C4-2B (cell line): ENCODE measurements around the gene GFY.

Source experiments
- H3K27ac ChIP-seq: fragments of 450-650 bp; 2 replicates; pipeline ENCODE4 v1.5.1; 2017
- CTCF ChIP-seq: fragments of 450-650 bp; conservative IDR thresholded peaks from 2 replicates; pipeline ENCODE4 v1.5.1; 2017; ENCODE audit warnings: mild to moderate bottlenecking
- ZFX ChIP-seq: fragments of 450-650 bp; IDR thresholded peaks from 2 replicates; pipeline ENCODE4 v1.6.1; 2017

The GFY gene

GRCh38 chr19:49409441-49410029 lies 15.7 kb upstream of the GFY start:
- TF ChIP-seq CTCF: no peak
- no peak for TF ChIP-seq ZFX
- no peak overlapping the region for H3K27ac ChIP-seq

- TF ChIP-seq CTCF (no peak), ZFX (no peak)
Measured at GRCh38 chr19:49411681-49412326, 13.4 kb upstream of the GFY start.

GRCh38 chr19:49413348-49413747 lies 11.8 kb upstream of the GFY start:
- TF ChIP-seq ZFX (no peak), CTCF (no peak)
- H3K27ac ChIP-seq: no peak overlapping the region

More at GRCh38 chr19:49411681-49412326, 13.4 kb upstream of the GFY start:
- no peak overlapping the region for H3K27ac ChIP-seq

GRCh38 chr19:49414256-49414655 lies 10.9 kb upstream of the GFY start:
- TF ChIP-seq CTCF: no peak
- no peak for TF ChIP-seq ZFX
- H3K27ac ChIP-seq: no peak overlapping the region

GRCh38 chr19:49415102-49415809 lies 9.9 kb upstream of the GFY start:
- no peak overlapping the region for H3K27ac ChIP-seq
- TF ChIP-seq CTCF: no peak
- no peak for TF ChIP-seq ZFX

- no peak overlapping the region for H3K27ac ChIP-seq
- TF ChIP-seq CTCF: no peak
- no peak for TF ChIP-seq ZFX
Measured at GRCh38 chr19:49415810-49416200, 9.4 kb upstream of the GFY start.

- no peak overlapping the region for H3K27ac ChIP-seq
- TF ChIP-seq ZFX: no peak
- TF ChIP-seq CTCF: no peak
Measured at GRCh38 chr19:49417088-49417487, 8.1 kb upstream of the GFY start.
